CD4-positive, alpha-beta T cell treated with Interleukin-1 beta for 1 hour (primary cell): ENCODE data around the gene PRKAB1.
"Not testable (repeated sequence)": the region's sequence is repeated elsewhere in the genome, so short reads cannot be mapped to it uniquely, and the experiment has no call there.

Source experiments
- DNase-seq, 2 donors: peaks; one replicate each; pipeline ENCODE4 v3.0.0-alpha.2; 2020 to 2022

Gene PRKAB1

DNA sequence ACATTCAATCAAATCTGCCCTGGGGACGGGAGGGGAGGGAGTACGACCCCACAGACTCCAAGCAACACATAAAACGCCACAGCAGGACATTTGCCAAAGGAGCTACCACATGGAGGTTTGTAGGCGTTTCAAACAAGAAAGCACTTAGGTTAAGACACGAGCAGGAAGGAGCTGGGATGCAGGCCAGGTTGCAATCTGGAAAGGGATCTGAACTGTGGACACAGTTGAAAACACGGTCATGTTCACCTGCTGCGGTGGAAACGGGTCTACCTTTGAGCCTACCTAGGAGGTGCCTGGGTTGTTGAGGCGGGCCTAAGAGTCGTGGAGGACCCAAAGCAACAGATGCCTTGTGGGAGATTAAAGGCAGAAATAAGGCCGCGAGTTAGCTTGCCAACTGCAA is 18.4 kb downstream of the PRKAB1 start:
- no peak for DNase-seq

DNA sequence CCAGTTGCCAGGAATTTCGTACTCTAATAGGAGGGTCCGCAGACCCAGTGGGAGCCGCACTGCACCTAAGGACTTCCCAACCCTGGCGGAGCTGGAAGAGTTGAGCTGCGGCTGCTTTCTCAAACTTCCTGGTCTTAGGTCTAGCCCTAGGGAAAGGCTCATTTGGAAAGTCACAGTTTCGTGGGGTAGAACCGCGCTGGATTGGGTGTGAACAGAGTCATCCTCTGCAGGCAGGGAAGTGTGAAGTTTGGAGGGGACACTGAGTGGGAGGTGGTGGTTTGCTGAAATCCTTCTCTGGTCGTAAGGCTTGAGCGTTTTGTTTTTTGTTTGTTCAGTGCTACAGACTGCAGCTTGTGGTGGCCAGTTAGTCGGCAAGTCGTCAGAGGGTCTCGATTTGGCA is 18.8 kb downstream of the PRKAB1 start:
- no peak for DNase-seq

DNA sequence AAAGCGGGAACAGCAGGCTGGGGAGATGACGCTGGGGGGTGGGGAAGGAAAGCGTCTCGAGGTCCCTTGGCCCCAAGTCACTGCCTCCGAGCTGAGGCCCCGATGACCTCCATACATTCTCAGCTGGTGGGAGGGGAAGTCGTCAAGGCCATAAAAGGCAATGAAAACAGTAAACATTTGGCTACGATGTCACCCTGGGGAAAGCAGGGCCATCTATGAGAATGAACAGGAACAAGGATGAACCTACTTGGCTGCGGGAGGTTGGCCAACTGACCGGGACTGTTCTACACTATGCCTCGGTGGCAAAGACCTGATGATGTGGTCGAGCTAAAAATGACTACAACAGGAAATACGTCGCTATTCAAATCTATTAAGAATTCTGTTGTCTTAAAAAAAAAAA is 19.5 kb downstream of the PRKAB1 start:
- DNase-seq = no peak

- no peak for DNase-seq
Measured at GRCh38 chr12:119687879-119688278, 19.9 kb downstream of the PRKAB1 start.

- no peak for DNase-seq
Measured at GRCh38 chr12:119689935-119690500, 22.1 kb downstream of the PRKAB1 start.

DNA sequence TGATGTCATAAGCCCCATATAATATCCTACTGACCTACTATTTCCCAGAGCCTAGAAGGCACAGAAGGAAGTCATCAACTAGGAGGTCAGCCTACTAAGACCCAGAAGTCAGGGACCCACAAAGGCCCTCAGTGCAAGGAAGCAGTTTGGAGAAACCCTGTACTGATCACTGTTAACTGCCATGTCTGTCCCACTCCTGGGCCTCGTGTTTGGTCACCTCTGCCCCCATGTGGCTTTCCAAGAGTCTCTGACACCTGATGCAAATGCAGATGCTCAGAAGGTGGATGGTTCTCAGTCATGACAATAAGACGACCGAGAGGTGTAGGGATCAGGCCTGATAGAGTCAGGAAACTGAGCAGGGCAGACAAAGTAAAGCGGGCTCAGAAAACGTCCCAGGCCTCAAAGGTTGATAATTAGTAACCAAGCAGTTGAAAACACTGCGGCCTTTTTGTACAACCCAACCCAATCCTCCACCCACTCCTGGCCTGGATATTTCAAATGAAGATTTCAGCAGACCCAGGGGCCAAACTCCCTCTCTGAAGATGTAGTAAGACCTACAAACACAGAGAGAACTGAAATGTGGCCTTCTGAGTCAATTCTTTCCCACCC is 23.4 kb downstream of the PRKAB1 start:
- DNase-seq = no peak

GRCh38 chr12:119692410-119692809 is 24.5 kb downstream of the PRKAB1 start:
- no peak for DNase-seq

- DNase-seq = no peak
Measured at GRCh38 chr12:119692997-119693396, 25.1 kb downstream of the PRKAB1 start.

DNA sequence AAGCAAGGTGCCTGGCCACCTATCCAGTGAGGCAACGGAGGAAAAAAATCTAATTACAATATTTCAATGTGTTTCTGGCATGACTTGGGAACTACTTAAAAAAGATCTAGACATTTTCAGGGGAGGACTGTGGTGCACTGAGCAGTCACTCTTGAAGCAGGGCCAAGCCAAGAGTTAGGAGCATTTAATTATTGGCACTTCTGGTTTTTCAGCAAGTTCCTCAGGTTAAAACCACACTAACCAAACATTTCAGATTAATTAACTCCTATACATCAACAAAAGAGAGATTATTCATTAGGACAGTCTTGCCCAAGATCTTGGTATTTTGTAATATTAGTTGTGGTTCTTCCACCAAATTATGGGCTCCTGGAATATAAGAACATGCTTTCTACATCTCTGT is 25.6 kb downstream of the PRKAB1 start:
- DNase-seq = no peak

GRCh38 chr12:119694111-119694510 is 26.2 kb downstream of the PRKAB1 start:
- DNase-seq = no peak

- DNase-seq = no peak
Measured at GRCh38 chr12:119695034-119695433, 27.1 kb downstream of the PRKAB1 start.

DNA sequence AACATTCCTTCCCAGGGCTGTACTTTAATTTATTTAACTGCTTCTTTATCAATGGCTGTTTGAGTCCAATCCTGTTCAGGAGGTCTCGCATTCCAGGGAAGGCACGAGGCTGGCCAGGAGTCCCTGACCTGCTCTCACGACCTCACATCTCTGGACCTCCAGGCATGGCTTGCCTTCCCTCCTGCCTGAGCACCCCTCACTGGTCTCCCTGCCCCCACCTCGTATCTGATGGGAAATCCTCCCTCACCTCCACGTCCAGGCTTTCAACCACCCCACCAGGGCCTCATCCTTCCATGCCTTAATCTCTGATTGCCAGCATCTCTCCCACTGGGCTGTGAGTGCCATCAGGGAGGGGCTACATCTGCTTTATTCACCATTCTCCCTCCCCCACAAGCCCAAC is 29.0 kb downstream of the PRKAB1 start:
- DNase-seq = no peak

DNA sequence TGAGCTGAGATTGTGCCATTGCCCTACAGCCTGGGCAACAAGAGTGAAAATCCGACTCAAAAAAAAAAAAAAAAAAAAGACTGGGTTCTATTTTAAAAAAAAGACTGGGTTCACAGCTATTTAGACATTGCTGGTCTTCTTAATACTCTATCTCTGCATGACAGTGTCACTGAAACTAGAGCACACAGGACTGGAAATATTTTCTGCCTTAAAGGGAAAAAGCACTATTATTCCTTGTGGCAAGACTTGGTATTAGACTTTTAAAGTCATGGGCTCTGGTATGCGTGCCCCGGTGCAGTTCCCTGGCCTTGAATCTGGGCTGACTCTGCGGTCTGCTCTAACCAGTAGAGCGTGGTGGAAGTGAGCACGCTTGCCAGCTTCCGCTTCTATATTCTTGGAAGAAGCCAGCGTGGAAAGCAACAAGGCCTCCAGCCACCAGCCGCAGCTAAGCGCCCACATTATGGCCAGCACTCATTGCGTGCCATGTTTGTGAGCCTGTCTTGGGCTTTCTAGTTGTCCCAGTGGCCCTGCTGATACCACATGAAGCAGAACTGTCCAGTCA is 31.3 kb downstream of the PRKAB1 start:
- DNase-seq = no peak

DNA sequence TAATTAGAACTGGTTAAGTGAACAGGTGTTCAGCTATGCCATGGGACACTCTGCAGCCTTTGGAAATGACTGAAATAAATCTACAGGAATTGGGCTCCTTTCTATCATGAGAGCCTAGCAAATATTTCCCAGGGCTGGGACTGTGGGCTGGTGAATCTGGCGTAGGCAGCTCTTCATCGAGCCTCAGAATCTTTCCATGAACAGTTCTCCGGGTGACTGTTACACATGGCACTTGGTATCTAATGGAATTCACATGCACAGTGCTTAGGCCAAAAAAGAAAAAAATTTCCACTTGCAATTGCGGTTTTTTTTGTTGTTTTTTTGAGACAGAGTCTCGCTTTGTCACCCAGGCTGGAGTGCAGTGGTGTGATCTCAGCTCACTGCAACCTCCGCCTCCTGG is 32.1 kb downstream of the PRKAB1 start:
- no peak for DNase-seq

GRCh38 chr12:119704065-119704747 is 36.3 kb downstream of the PRKAB1 start:
- no peak for DNase-seq

DNA sequence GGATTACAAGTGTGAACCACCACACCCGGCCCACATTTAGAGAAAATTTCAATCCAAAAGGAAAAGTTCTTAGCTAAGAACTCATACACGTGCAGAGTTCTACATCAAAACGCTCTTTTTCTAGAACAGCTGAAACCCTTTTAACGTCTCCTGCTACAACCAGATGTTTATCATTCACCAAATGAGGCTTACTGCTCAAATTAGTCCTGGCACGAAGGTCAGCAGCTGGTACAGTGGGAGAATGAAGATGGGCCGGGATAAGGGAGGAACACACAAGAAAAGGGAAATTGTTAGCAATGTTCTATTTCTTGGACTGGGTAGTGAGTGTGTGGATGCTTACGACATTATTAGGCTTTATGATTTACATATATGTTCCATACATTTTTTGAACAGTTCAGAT is 37.2 kb downstream of the PRKAB1 start:
- DNase-seq = no peak

GRCh38 chr12:119706427-119706826 is 38.5 kb downstream of the PRKAB1 start:
- not testable (repeated sequence) for DNase-seq

- DNase-seq = no peak
Measured at GRCh38 chr12:119710374-119710964, 42.5 kb downstream of the PRKAB1 start.

- DNase-seq = no peak
Measured at GRCh38 chr12:119710965-119711551, 43.1 kb downstream of the PRKAB1 start.

DNA sequence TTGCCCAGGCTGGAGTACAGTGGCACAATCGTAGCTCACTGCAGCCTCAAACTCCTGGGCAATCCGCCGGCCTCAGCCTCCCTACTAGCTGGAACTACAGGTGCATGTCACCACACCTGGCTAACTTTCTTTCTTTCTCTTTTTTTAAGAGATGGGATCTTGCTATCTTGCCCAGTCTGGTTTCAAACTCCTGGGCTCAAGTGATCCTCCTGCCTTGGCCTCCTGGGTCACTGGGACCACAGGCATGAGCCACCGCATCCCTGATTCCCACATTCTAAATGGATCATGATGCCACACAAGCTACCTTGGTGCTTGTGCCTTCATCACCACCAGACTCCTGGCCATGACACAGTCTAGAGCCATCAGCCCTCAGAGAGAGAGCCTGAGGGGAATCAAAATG is 43.8 kb downstream of the PRKAB1 start:
- DNase-seq = no peak

GRCh38 chr12:119712721-119713120 is 44.8 kb downstream of the PRKAB1 start:
- DNase-seq = no peak

- DNase-seq = no peak
Measured at GRCh38 chr12:119713551-119714031, 45.7 kb downstream of the PRKAB1 start.

- no peak for DNase-seq
Measured at GRCh38 chr12:119714614-119715267, 46.8 kb downstream of the PRKAB1 start.
